ENCODE measurements around the gene MBOAT1.

MBOAT1 gene

DNA sequence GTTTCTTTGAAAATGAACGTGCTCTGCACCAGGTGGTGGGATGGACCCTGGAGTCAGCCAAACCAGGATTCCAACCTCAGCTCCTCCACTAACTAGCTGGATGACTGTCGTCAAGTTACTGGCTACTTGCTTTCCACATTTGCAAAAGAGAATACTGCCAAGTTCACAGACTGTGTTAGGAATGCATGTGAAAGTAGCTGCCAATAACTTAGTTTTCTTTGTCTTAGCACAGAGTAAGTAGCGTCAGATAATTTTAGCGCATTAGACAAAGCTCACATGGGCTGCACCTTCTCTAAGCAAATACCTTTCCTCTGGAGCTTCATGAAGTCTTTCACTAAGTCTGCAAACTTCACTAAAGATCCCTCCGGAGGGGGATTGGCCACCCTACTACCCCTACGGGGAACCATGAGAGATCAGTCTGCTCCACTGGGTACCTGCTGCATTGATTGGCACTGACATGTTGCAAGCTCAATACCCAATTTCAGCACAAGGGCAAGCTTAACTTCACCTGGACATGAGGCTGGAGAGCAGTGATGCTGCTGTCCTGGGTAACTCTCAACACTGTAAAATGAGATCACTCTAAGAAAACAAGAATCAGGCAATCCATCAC is 113.9 kb downstream of the MBOAT1 start:
- DNase-seq (ENCODE audit: low read depth), result no peak

DNA sequence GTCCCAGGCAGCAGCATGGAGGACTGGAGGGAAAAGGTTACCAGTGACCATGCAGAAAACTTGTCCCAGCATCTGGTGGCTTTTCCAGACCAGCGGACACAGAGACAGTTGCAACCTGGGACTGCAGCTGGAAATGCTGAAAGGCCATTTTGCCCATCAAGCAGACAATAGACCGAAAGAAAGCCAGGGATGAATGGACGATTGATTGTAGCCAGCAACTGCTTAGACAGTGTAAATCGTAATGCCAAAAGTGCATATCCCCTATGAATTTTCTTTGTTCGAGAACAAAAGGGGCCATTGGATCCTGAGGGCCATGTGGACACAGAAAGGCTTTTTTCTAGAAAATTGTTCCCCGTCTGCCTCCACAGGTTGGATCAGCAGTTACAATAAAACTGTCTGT is 115.7 kb downstream of the MBOAT1 start:
- DNase-seq (ENCODE audit: low read depth), result no peak

- DNase-seq (ENCODE audit: low read depth), result no peak
These were observed 116.8 kb downstream of the MBOAT1 start for GRCh38 chr6:20095436-20095835.

DNA sequence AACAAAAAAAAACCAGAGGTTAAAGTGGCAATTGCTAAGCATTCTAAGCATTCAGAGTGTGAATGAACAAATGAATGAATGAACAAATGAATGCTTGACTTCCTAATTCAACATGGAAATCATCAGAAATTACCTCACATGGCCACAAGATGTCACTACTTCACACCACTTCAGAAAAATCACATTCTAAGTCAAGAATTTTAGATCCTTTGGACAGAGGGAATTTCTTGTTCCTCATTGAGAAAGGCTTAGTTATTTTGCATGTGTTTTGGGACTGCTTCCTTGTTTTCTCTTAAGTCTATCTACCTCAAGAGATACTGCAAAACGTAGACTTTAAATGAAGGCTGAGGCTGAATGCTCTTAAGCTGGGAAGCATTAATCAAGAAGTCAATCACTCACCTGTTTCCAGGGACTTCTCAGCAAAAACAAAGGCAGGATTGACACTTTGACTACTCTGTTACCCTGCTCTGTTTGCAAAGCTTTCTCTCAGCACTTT is 120.2 kb downstream of the MBOAT1 start:
- no peak for DNase-seq (ENCODE audit: low read depth)

- no peak for DNase-seq (ENCODE audit: low read depth)
These were observed 125.3 kb downstream of the MBOAT1 start for GRCh38 chr6:20086992-20087391.

- no peak for DNase-seq (ENCODE audit: low read depth)
These were observed 126.5 kb downstream of the MBOAT1 start for GRCh38 chr6:20085817-20086216.

- no peak for DNase-seq (ENCODE audit: low read depth)
These were observed 127.9 kb downstream of the MBOAT1 start for GRCh38 chr6:20084411-20084810.

- no peak for DNase-seq (ENCODE audit: low read depth)
These were observed 140.3 kb downstream of the MBOAT1 start for GRCh38 chr6:20071998-20072397.

DNA sequence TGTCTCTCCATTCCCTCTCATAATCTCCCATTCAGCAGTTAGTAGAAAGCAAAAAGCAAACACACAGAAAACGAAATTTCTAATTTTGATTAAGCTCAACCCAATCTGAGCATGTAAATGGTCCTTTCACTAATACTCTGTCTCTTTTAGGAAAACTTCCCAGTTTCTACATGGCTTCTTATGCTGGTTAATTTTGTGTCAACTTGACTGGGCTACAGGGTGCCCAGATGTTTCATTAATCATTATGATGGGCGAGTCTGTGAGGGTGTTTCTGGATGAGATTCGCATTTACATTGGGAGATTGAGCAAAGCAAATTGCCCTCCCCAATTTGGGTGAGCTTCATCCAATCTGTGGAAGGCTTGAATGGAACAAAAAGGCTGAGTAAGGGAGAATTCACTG is 142.2 kb downstream of the MBOAT1 start:
- DNase-seq (ENCODE audit: low read depth), result no peak

GRCh38 chr6:20069021-20069522 is 143.2 kb downstream of the MBOAT1 start:
- no peak for DNase-seq (ENCODE audit: low read depth)

DNA sequence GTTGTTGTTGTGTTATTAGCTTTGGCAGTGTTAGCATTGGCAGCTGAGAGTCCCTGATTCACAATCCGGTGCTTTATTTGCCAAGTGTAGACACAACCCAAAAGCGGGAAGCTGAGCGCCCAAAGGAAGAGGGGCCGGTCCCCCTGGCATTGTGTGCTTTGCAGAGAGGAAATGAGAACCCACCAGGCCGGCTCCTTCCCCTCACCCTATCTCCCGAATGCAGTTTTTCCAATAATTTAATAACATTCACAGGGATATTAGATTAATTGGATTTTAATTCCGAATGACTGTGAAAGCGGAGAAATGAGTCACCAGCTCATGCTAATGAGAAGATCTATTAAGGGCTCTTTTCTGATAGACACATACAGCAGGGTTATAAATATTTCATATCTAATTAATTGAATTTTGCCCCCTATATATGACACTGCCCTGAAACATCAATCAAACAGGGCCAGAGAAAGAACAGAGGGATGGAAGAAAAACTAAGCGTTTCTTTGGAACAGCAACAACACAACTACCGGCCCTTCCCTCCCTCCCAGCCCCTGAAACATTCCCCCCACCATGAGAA is 143.8 kb downstream of the MBOAT1 start:
- DNase-seq (ENCODE audit: low read depth), result no peak

DNA sequence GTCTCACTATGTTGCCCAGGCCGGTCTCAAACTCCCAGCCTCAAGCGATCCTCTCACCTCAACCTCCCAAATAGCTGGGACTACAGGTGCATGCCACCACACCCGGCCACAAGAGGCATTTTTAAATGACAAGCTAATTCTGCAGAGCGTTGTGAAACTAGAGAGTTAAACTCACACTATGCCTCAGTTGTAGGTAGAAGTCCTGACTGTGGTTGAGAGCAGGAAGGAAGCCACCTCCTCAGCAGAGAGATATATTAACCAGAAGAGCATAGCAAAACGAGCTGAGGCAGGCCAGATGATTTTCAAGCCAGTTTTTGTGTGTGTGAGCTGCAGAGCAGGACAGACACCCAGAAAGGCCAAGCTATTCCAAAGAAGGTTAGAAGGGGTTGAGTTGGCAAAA is 150.3 kb downstream of the MBOAT1 start:
- no peak for DNase-seq (ENCODE audit: low read depth)

GRCh38 chr6:20060252-20060651 is 152.0 kb downstream of the MBOAT1 start:
- no peak for DNase-seq (ENCODE audit: low read depth)

DNA sequence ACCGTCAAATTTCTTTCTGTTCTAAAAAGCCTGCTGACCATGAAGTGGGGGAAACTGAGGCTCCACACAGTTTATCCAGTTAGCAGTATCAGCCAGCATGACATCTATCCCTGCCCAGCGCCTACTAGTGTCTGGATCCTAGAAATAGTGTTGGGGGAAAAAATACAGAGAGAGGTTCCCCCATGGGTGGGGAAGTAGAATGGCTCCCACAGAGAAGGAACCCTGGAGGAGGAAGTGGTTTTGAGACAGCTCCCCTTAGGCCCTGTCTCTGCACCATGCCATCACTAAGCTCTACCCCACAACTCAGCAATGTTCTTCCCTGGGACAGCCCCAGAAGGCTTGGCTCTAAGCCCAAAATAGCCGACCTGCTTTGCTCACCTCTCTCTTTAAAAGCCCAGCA is 153.4 kb downstream of the MBOAT1 start:
- no peak for DNase-seq (ENCODE audit: low read depth)

DNA sequence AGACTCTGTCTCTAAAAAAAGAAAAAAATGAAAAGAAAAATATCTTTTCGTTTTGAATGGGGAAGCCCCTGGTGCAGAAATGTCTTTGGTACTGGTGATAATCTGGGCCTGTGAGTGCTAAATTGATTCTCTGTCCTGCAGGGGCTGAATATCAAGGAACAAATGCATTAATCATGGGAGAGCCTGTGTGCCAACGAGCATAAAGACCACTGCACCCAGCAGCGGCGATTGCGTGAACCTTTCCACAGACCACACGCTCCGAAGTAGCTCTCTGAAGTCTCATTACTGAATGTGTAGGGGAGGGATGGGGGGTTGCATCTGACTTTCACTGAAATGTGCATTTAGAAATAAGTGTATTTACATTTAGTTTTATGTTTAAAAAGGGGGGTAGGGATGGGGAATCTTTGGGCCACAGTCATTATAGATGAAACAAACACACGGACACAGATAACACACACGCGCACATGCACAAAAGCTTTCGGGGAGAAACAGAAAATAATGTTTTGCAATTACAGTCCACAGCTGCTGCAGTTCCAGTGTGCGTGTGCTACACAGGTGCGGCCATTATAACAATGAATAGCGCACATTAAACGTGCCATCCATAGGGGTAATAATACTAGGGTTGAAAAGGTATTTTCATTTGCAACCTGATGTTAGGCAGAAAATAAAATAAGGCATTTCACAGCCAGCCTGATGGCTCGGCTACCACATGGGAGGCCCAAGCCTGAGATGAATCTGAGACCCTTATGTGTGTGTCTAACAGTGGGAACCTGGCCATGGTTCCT is 154.0 kb downstream of the MBOAT1 start:
- no peak for DNase-seq (ENCODE audit: low read depth)

DNA sequence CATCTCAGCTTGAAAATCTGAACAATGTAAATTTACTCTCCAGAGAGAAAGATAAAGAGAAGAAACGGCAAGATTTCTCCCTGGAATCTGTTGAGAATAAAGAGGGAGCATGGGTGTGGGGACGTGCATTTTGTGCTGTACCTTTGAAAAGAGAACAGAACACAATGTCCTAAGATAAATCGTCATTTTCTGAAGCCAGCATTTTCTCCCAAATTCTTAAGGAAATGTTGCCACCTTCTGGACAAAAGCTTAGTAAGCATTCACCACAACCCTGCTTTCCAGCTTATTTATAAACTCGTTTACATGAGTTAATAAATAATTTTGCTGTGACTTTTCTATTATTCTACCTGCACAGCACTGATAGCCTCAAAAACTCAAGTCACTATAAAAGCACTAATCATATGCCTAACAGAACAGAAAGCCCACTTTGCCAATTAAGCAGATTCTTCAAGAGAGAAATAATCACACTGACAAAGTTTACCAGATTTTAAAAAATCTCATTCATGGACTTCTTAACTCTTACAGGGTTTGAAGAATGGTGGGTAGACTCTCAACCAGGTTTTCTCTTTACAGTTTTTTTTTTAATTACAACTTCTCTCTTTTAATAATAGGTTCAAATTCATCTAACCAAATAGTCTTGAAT is 155.8 kb downstream of the MBOAT1 start:
- DNase-seq (ENCODE audit: low read depth), result no peak

DNA sequence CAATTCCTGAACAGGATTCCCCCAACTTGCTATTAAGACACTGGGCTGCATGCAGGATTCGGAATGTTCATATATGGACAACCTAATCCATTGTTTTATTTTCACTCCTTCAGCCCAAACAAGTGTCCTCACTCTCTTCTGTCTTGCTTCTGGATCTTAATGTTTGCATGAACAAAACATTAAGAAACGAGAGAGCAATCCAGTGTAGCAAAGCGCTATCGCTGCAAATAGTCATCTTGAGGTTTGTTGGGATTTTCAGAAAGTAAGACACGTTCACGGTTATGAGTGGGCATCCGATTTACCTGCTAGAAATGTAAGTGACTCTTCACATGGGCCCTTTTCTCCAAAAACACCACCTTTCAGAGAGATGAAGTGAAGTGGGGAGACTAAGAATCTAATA is 156.4 kb downstream of the MBOAT1 start:
- DNase-seq (ENCODE audit: low read depth), result no peak

All from activated T-helper 1 cell treated with Interleukin-2 at 50 U/mL for 16 hours (primary cell).